K562 (cell line): ENCODE measurements around the gene HRC. TPM values are rescaled to one million over a fixed set of nuclear protein-coding genes. Genes with fewer than 3 reads are reported as not detected.
A peak's percentile ranks its signal among the peaks of the same experiment; 100 is the strongest.

ENCODE experiments used
- ARID3B ChIP-seq: fragments of 250-450 bp; sonication (Bioruptor Pico); IDR thresholded peaks from 2 replicates; pipeline ENCODE4 v1.4.0; 2020; ENCODE audit warnings: borderline replicate concordance
- ARNT ChIP-seq, 2 experiments: fragments of 450-650 bp; IDR thresholded peaks; 2 replicates each; pipeline ENCODE4 v1.6.1; 2016; ENCODE audit warnings: mild to moderate bottlenecking in 1 of 2
- BRF2 ChIP-seq: IDR thresholded peaks from 3 replicates; pipeline ENCODE4 v1.6.1; 2011; ENCODE audit warnings: borderline replicate concordance, mild to moderate bottlenecking; ENCODE audit not compliant: insufficient read length, insufficient read depth
- CREM ChIP-seq: IDR thresholded peaks from 2 replicates; pipeline ENCODE4 v1.6.1; 2014; ENCODE audit warnings: antibody characterized with exemption, low read depth
- EP400 ChIP-seq: fragments of 450-650 bp; IDR thresholded peaks from 2 replicates; pipeline ENCODE4 v1.6.1; 2017; ENCODE audit warnings: antibody characterized with exemption, mild to moderate bottlenecking, moderate library complexity
- HNRNPLL ChIP-seq: fragments of 200-400 bp; formaldehyde crosslinking; IDR thresholded peaks from 2 replicates; pipeline ENCODE4 v1.6.1; 2017; ENCODE audit warnings: low read length, low read depth, mild to moderate bottlenecking; ENCODE audit not compliant: poor library complexity, severe bottlenecking
- KDM5B ChIP-seq: fragments of 200-600 bp; sonication (generic); IDR thresholded peaks from 2 replicates; pipeline ENCODE4 v1.6.1; 2012; ENCODE audit warnings: low read depth, mild to moderate bottlenecking, moderate library complexity, low read length, control low read depth, inconsistent platforms; ENCODE audit not compliant: insufficient replicate concordance
- MAZ ChIP-seq, 2 experiments: fragments of 450-650 bp in 1 of 2; sonication (generic) in 1 of 2; formaldehyde crosslinking; IDR thresholded peaks in 1 of 2; conservative IDR thresholded peaks in 1 of 2; 2 replicates each; pipeline versions ENCODE4 v1.4.0 to v1.5.0; 2020; ENCODE audit warnings: mild to moderate bottlenecking in 1 of 2, missing genetic modification reagents in 1 of 2
- PRPF4 ChIP-seq: fragments of 200-400 bp; formaldehyde crosslinking; IDR thresholded peaks from one replicate; pipeline ENCODE4 v1.6.1; 2017; ENCODE audit warnings: low read length, low read depth, mild to moderate bottlenecking; ENCODE audit not compliant: insufficient read depth, poor library complexity, severe bottlenecking
- SREBF2 ChIP-seq: sonication (generic); formaldehyde crosslinking; IDR thresholded peaks from 2 replicates; pipeline ENCODE4 v1.4.0; 2020; ENCODE audit warnings: mild to moderate bottlenecking, missing genetic modification reagents
- ZNF274 ChIP-seq: IDR thresholded peaks from 2 replicates; pipeline ENCODE4 v1.6.1; 2011; ENCODE audit warnings: low read depth, mild to moderate bottlenecking, low read length, moderate library complexity, borderline replicate concordance
- polyA plus RNA-seq, 8 experiments: library from polyadenylated mRNA; depleted of rRNA in 4 of 8; stranded (reverse) in 5 of 8; unstranded in 3 of 8; fragments of >200 nt; fragmentation: Nextera tagmentation in 2 of 8; fragmentation: Illumina TruSeq in 1 of 8; extraction: Ambion mirVana in 2 of 8; extraction: Trizol in 1 of 8; gene quantifications; 2 replicates each; pipeline versions ENCODE4 v1.2.1 to v1.2.3, GENCODE V29; 2011 to 2014; ENCODE audit warnings: inconsistent platforms in 1 of 8, missing spikeins in 1 of 8
- total RNA-seq, 7 experiments: library from RNA; depleted of rRNA in 6 of 7; stranded (reverse); fragments of >200 nt in 6 of 7; fragmentation: Illumina TruSeq in 2 of 7; extraction: Trizol in 2 of 7; gene quantifications; 2 replicates each; pipeline versions ENCODE4 v1.2.1 to v1.2.3, GENCODE V29; 2011 to 2021; ENCODE audit warnings: low replicate concordance in 1 of 7
- TF ChIP-seq, protein P1 (sequence below), 3 experiments: IDR thresholded peaks in 2 of 3; conservative IDR thresholded peaks in 1 of 3; 2 replicates each; pipeline ENCODE4 v1.5.1; 2011 to 2012; ENCODE audit warnings: low read length in 3 of 3, mild to moderate bottlenecking in 3 of 3, control low read depth in 2 of 3, improper control_type of control experiment in 1 of 3, inconsistent platforms in 1 of 3, low read depth in 1 of 3, mixed read lengths in 1 of 3, moderate library complexity in 1 of 3; ENCODE audit not compliant: insufficient read depth in 2 of 3
- TF ChIP-seq, protein P2 (sequence below): sonication (generic); formaldehyde crosslinking; IDR thresholded peaks from 2 replicates; pipeline ENCODE4 v1.9.0; 2022; ENCODE audit warnings: mild to moderate bottlenecking, missing genetic modification reagents

The HRC gene
- total and polyA plus RNA-seq, 9 of the 15 experiments (the other 6 are each of a cell fraction or from before 2014, with no cell fraction given): 0.66 to 18.7 (median 13.1) TPM

DNA sequence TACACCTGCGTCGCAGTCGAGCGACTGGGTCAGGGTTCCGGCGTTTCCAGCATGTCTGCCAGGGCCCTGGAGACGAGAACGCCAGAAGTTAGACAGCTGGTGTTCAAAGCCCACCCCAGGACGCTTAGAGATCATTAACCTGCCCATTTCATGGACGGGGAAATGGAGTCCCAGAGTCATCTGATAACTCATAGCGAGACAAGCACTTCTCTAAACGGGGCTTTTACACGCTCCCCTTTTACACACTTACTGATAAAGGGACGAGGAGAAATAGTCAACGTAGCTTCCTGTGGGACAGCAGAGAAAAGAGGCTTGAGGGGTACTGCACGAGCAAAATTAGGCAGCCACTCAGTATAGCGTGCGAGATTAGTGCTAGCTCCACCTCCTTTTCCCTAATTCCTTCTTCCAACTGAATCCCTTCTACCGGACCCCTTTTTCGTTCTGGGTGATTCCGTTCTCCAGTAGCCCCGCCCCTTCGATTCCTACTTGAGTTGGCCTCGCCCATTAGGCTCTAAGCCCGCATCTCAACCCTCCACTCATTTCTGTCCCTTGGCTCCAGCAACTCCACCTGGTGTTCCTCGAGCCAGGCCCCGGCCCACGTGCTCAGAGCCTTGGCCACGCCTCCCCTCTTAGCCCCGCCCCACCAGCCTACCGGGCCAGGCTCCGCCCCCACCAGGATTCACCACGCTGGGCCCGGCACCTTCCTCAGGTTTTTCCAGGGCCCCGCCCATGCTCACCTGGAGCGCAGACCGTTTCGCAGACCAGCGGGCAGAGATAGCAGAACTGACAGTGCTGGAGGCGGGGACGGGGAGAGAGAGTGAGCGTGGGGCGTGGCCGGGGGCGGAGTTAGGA, 3.7 kb downstream of the HRC start (continued):
- TF ChIP-seq, protein P1, sequence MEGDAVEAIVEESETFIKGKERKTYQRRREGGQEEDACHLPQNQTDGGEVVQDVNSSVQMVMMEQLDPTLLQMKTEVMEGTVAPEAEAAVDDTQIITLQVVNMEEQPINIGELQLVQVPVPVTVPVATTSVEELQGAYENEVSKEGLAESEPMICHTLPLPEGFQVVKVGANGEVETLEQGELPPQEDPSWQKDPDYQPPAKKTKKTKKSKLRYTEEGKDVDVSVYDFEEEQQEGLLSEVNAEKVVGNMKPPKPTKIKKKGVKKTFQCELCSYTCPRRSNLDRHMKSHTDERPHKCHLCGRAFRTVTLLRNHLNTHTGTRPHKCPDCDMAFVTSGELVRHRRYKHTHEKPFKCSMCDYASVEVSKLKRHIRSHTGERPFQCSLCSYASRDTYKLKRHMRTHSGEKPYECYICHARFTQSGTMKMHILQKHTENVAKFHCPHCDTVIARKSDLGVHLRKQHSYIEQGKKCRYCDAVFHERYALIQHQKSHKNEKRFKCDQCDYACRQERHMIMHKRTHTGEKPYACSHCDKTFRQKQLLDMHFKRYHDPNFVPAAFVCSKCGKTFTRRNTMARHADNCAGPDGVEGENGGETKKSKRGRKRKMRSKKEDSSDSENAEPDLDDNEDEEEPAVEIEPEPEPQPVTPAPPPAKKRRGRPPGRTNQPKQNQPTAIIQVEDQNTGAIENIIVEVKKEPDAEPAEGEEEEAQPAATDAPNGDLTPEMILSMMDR (IDR thresholded peaks at IDR 0.05 in 2 of 3, conservative IDR thresholded peaks at IDR 0.05 in 1 of 3; ENCODE audit: insufficient read depth in 2 of 3, low read depth in 1 of 3, low read length in 3 of 3): peak in 2 of 3 experiments; percentile 17 to 21; a peak in 1 of 6 replicates
- TF ChIP-seq ZNF274 (no peak), KDM5B (no peak), PRPF4 (no peak), CREM (peak; percentile 23; the same call in 1 of the 2 replicates), BRF2 (no peak), ARNT (IDR thresholded peaks at IDR 0.05) (peak; percentile 32 to 34; a peak in 1 of 4 replicates), MAZ (CRISPR knock-in tag; conservative IDR thresholded peaks at IDR 0.05 in 1 of 2, IDR thresholded peaks at IDR 0.05 in 1 of 2) (peak; percentile 26 to 54; a peak in 2 of 4 replicates), HNRNPLL (no peak), ARID3B (CRISPR knock-in tag) (no peak), SREBF2 (CRISPR knock-in tag) (no peak), EP400 (peak; percentile 79)
- TF ChIP-seq, protein P2, sequence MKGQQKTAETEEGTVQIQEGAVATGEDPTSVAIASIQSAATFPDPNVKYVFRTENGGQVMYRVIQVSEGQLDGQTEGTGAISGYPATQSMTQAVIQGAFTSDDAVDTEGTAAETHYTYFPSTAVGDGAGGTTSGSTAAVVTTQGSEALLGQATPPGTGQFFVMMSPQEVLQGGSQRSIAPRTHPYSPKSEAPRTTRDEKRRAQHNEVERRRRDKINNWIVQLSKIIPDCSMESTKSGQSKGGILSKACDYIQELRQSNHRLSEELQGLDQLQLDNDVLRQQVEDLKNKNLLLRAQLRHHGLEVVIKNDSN: peak; percentile 95
